Measurements from ENCODE around the gene BRD2. TPM values are rescaled to one million over a fixed set of nuclear protein-coding genes. Genes with fewer than 3 reads are reported as not detected.

The BRD2 gene
- total RNA-seq, 1 experiment from 2014 or later: 157 TPM

- DNase-seq: peak in 1 of 2 experiments; percentile 46
- TF ChIP-seq CTCF (conservative IDR thresholded peaks at IDR 0.05): no peak
- no peak for TF ChIP-seq EZH2 (IDR thresholded peaks at IDR 0.05; ENCODE audit: low read depth)
- Histone ChIP-seq H2AFZ (no peak overlapping the region), H3K4me2 (peak overlapping the region; percentile 95), H4K20me1 (ENCODE audit: insufficient read depth) (peaks cover 75% of the 10 kb centered on the region), H3K79me2 (ENCODE audit: low read depth) (peaks cover 84% of the 10 kb centered on the region), H3K27ac (no peak overlapping the region), H3F3A (ENCODE audit: insufficient read depth, low read depth) (peaks cover 89% of the 10 kb centered on the region), H3K4me1 (replicated peaks; ENCODE audit: insufficient read depth) (peaks cover 20% of the 10 kb centered on the region), H3K36me3 (ENCODE audit: low read depth) (peaks cover 75% of the 10 kb centered on the region), H3K9me2 (ENCODE audit: insufficient read depth) (no peaks in the 10 kb centered on the region), H3K9me3 (ENCODE audit: insufficient read depth, low read depth) (no peaks in the 10 kb centered on the region), H3K4me3 (peak overlapping the region; percentile 89), H3K27me3 (ENCODE audit: insufficient read depth, low read depth) (no peaks in the 10 kb centered on the region)
- BruUV-seq (replicated peaks): no TSS peak
- ChIA-PET CTCF (interaction anchor here (1.0 to 1.3 kb wide), 2 partner anchors 10 to 21 kb away, joined by 3 to 4 read pairs; partner anchors contain the start of gene HLA-DMA), POLR2A (ENCODE audit: unreplicated experiment) (interaction anchor here (0.7 to 1.1 kb wide), 4 partner anchors 92 to 487 kb away, joined by 3 to 9 read pairs (median 6); partner anchors contain the start of genes PSMB9 and TAP2)
- intact Hi-C loops (cut with micrococcal nuclease; ENCODE audit: unreplicated experiment): loop anchor here (10.0 kb wide), 2 partner anchors 780 to 1150 kb away; partner anchors contain the start of genes GPSM3, HSPA1B and PBX2
These were observed 6.3 kb downstream of the BRD2 start for GRCh38 chr6:32974541-32975308.

GRCh38 chr6:32975886-32976285 is 7.5 kb downstream of the BRD2 start:
- intact Hi-C loops (cut with micrococcal nuclease; ENCODE audit: unreplicated experiment): loop anchor here (10.0 kb wide), 2 partner anchors 781 to 1151 kb away; partner anchors contain the start of genes GPSM3, HSPA1B and PBX2
- no TSS peak for BruUV-seq (replicated peaks)

More at GRCh38 chr6:32975886-32976285, 7.5 kb downstream of the BRD2 start:
- ChIA-PET POLR2A (ENCODE audit: unreplicated experiment) (no interaction called here), CTCF (no interaction called here)
- H2AFZ ChIP-seq: no peak overlapping the region
- H4K20me1 ChIP-seq (ENCODE audit: insufficient read depth): peaks cover 86% of the 10 kb centered on the region
- peaks cover 80% of the 10 kb centered on the region for H3K79me2 ChIP-seq (ENCODE audit: low read depth)
- TF ChIP-seq CTCF (conservative IDR thresholded peaks at IDR 0.05) (no peak), EZH2 (IDR thresholded peaks at IDR 0.05; ENCODE audit: low read depth) (no peak)
- H3K4me3 ChIP-seq: no peak overlapping the region; the same call in 1 of the 2 replicates
- DNase-seq: no peak
- H3K9me2 ChIP-seq (ENCODE audit: insufficient read depth): no peaks in the 10 kb centered on the region
- peak overlapping the region; percentile 95 for H3K4me2 ChIP-seq
- no peaks in the 10 kb centered on the region for H3K9me3 ChIP-seq (ENCODE audit: insufficient read depth, low read depth)
- peaks cover 86% of the 10 kb centered on the region for H3K36me3 ChIP-seq (ENCODE audit: low read depth)
- H3K27ac ChIP-seq: no peak overlapping the region
- peaks cover 20% of the 10 kb centered on the region for H3K4me1 ChIP-seq (replicated peaks; ENCODE audit: insufficient read depth)
- peaks cover 93% of the 10 kb centered on the region for H3F3A ChIP-seq (ENCODE audit: insufficient read depth, low read depth)
- no peaks in the 10 kb centered on the region for H3K27me3 ChIP-seq (ENCODE audit: insufficient read depth, low read depth)

Measured in PC-9 (cell line).